ENCODE measurements around the gene GPR173.

DNA sequence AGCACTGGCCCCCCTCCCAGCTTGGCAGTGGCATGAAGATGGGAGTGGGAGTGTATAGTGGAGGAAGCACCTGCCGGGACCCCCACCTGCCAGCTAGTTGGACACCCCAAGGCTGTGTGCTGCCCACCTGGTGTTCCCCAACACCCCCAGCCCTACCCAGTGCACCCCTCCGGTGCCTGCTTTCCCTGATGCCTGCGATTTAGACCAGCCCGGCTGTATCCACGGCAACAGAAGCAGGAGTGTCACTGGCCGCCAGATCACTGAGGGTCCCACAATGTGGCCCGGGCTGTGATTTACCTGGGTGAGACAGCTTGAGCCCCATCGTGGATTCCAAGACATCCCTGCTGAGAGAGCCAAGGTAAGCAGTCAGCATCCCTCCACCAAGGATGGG lies 533 bp downstream of the GPR173 start:
- TF ChIP-seq, protein P1, sequence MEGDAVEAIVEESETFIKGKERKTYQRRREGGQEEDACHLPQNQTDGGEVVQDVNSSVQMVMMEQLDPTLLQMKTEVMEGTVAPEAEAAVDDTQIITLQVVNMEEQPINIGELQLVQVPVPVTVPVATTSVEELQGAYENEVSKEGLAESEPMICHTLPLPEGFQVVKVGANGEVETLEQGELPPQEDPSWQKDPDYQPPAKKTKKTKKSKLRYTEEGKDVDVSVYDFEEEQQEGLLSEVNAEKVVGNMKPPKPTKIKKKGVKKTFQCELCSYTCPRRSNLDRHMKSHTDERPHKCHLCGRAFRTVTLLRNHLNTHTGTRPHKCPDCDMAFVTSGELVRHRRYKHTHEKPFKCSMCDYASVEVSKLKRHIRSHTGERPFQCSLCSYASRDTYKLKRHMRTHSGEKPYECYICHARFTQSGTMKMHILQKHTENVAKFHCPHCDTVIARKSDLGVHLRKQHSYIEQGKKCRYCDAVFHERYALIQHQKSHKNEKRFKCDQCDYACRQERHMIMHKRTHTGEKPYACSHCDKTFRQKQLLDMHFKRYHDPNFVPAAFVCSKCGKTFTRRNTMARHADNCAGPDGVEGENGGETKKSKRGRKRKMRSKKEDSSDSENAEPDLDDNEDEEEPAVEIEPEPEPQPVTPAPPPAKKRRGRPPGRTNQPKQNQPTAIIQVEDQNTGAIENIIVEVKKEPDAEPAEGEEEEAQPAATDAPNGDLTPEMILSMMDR (conservative IDR thresholded peaks at IDR 0.05; ENCODE audit: low read length) = no peak
- no peak for TF ChIP-seq EZH2phosphoT487 (IDR thresholded peaks at IDR 0.05; ENCODE audit: borderline replicate concordance, low read depth, low read length)

Data from OCI-LY7 (cell line).